Erythroblast (primary cell): ENCODE results near the gene CLEC4F.

ENCODE experiments used
- GATA1 ChIP-seq: IDR thresholded peaks from 2 replicates; pipeline ENCODE4 v1.6.1; 2011; ENCODE audit warnings: low read depth, mild to moderate bottlenecking, control low read depth, low read length, moderate library complexity
- POLR2A ChIP-seq: IDR thresholded peaks from 2 replicates; pipeline ENCODE4 v1.6.1; 2011; ENCODE audit warnings: mild to moderate bottlenecking, low read length

DNA sequence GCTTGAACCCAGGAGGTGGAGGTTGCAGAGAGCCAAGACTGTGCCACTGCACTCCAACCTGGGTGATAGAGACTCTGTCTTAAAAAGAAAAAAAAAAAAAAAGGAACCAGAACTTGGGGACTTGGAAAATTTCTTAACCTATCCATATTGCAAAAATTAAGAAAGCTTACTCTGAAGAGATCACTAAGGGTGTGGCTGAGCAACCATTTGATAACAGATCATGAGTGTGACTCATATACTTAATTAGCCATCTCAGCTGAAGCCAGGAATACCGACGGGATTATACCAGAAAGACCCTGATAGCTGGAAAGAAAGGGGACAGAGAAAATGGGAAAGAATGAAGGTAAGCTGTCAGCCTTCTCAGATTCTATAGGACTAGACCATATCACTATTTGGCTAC lies 45.3 kb downstream of the CLEC4F start:
- TF ChIP-seq POLR2A (no peak), GATA1 (no peak)
